Putamen (tissue), 1 donor: ENCODE measurements around the gene TMEM256.

Experiments
- DNase-seq: peaks from one replicate; pipeline ENCODE4 v3.0.0-alpha.2; 2016; ENCODE audit warnings: low spot score

The TMEM256 gene

DNA sequence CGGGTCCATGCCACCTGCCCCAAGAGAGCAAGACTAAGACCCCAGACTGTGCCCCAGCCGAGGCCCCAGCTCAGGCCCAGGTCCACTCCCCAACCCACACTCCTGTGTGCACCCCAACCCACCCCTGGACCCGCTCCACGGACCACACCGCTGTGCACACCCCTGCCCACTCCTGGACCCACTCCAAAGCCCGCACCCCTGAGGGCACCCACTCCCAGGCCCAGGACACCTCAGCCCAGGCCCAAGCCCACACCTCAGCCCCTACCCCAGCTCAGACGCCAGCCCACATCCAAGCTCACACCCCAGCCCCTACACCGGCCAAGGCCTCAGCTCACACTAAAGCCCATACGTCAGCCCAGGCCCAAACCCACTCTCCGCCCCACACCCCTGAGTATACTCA lies 25.8 kb upstream of the TMEM256 start:
- no peak for DNase-seq

GRCh38 chr17:7428557-7428956 lies 24.7 kb upstream of the TMEM256 start, which contains the start of gene SPEM3:
Gene SPEM3 (plus strand): TSS chr17:7428857. CDS start chr17:7428903, 46 bp downstream.
- DNase-seq, result no peak

DNA sequence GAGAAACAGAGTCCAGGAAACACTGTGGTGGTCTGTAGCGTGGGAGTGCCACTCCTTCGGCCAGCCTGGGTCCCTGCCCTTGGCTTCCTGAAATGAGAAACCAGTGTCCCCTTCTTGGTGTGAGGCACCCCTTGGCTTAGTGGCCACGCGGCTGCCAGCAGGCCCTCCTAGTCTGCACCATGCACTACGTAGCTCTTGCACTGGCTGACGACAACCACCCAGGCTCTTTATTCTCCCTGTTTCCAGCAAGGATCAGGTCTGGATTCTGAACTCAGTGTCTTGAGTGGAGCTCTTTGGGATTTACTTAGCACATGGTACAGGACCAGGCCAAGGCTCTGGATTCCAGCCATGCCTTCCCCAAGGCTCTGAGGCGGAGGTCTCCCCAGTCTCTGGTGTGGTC lies 23.7 kb upstream of the TMEM256 start:
- DNase-seq, result no peak

DNA sequence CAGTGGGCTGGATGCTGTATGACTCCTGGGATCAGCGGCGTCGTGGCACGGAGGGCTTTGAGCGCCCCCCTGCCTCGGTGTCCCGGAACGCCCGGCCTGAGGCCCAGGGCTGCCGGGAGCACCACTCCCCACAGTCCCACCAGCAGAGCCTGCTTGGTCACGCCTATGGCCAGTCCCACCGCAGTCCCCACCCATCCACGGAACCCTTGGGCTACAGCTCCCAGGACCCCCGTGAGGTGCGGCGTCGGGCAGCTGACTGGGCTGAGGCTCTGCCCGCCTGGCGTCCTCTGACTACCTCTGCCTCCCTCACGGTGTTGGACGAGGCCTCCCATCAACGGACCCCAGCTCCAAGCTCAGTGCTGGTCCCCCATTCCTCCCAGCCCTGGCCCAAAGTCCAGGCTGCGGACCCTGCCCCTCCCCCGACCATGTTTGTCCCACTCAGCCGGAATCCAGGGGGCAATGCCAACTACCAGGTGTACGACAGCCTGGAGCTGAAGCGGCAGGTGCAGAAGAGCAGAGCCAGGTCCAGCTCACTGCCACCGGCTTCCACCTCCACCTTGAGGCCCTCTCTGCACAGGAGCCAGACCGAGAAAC lies 23.1 kb upstream of the TMEM256 start:
- no peak for DNase-seq

DNA sequence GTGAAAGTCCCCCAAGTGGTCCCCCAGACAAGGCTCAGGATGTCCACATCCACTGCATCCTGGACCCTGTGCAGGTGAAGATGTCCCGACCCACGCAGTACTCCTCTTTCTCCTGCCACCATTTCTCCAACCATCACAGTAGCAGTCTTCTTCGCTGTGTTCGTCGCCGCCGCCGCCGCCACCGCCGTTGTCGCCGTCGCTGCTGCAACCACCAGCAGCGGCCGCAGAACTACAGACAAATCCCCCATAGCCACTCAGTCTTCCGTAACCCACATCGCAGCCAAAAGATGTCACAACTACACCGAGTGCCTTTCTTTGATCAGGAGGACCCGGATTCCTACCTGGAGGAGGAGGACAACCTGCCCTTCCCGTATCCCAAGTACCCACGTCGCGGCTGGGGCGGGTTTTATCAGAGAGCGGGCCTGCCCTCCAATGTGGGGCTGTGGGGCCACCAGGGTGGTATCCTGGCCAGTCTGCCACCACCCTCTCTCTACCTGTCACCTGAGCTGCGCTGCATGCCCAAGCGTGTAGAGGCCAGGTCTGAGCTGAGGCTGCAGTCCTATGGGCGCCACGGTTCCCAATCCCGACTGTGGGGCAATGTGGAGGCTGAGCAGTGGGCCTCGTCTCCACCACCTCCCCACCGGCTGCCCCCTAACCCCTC lies 22.4 kb upstream of the TMEM256 start:
- DNase-seq, result no peak

DNA sequence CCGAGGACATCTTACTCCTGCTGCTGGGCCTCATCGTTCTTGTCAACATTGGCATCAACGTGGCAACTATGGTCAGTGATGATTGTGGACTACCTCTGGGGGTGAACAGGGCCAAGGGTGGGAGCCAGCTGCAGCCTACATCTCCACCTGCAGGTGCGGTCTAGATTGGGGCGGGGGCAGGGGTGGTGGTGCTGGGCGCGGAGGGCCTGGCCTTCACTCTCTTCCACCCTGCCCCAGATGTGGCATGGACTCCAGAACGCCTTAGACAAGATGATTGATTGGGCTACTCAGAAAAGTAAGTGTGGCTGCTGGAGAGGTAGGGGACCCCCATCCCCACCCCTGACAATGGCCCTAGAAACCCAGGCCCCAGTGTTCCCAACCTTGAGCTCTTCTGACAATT lies 21.9 kb upstream of the TMEM256 start:
- no peak for DNase-seq

DNA sequence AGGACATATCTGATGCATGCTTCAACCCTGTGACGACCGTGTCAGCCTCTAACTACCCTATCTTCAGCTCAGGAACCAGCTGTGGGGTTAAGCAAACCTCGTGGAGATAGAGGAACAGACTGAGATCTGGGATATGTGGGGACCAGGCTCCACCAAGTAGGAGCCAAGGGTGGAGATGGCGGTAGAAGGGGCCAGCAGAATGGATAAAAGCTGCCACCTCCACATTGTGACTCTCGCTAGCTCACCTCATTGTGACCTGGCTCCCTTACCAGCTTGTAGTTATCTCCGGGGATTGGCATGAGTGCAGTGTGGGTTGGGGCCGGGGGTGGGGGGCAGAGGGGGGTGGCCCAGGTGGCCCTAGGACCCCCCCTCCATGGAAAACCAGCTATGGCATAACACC lies 21.4 kb upstream of the TMEM256 start, which contains the start of gene SPEM2:
Gene SPEM2 (plus strand): TSS at position 301 of the 400 bp plus-strand sequence. CDS start 73 bp downstream, at position 374.
- DNase-seq, result no peak

- no peak for DNase-seq
These were observed 19.8 kb upstream of the TMEM256 start for GRCh38 chr17:7423679-7424078.

DNA sequence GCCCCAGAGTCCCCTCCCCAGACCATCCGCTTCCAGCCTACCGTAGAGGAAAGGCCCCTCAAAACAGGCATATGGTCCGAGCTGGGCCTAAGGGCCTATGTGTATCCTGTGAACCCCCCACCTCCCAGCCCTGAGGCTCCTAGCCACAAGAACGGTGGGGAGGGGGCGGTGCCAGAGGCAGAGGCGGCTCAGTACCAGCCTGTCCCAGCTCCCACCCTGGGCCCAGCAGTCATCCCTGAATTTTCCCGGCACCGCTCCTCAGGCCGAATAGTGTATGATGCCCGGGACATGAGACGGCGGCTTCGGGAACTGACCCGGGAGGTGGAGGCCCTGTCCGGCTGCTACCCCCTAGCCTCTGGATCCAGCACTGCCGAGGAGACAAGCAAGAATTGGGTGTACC lies 17.3 kb upstream of the TMEM256 start:
- DNase-seq, result no peak

DNA sequence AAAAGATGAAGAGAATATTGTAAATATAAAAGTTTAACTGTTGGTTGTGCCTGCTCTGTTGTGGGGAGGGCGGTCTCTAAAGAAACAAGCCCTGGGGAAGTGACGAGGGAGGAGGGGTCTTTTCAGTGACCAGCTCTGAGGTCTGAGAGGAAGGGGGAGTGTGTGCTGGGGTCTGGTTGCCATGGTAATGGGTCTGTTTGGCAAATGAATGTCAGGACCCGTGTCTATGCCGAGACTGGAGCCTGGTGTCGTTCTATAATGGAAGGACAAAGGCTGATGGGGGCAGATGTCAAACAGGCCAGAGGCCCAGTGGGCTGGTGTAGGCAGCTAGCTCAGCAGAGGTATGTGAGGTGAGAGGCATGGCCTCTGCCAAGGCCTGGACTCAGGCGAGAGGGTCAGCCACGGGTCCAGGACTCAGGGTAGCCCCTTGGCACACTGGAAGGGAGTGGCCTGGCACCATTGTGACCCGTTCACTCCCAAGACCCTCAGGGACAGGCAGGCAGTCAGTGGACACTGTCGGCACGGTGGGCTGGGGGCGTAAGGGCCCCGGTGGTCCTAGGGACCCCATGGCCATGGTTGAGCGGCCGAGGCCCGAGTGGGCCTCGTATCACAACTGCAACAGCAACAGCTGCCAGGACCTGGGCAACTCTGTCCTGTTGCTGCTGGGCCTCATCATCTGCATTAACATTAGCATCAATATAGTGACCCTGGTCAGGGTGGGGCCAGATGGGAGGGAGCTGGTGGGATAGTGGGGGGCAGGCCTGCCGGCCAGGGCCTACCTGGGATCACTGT lies 16.1 kb upstream of the TMEM256 start, which contains the start of gene SPEM1:
Gene SPEM1 (plus strand): TSS at position 506 of the 792 bp plus-strand sequence. CDS start 61 bp downstream, at position 567.
- no peak for DNase-seq

DNA sequence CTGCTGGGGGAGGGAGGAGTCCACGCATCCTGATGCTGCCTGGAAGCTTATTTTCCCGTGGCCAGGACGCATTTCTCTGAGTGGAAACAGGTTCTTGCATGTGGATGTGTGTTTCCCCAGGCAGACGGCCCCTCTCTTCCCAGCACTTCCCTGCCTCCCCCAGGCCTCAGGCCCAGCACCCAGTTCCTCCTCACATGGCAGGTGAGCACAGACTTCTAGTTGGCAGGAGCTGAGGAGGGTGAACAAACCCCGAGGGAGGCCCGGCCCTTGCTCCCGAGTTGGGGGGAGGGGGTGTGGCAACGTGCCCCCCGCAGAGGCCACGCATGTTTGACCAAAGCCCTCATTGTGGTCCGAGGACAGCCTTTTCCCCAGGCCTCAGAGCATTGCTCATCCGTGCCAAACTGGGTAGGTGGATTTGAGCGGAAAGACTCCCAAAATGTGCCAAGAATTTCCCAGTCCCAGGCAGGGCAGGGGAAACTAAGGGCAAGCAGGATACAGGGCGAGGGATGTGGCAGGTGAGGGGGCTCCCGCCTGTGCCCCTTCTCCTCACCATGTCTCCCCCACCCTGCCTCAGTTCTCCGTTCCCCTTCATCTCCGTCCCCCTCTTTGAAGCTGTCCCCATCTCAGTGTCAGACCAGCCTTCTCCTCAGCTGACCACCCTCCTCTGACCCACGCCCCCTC lies 14.7 kb upstream of the TMEM256 start:
- no peak for DNase-seq

- DNase-seq, result no peak
These were observed 13.3 kb upstream of the TMEM256 start for GRCh38 chr17:7417056-7417655.

DNA sequence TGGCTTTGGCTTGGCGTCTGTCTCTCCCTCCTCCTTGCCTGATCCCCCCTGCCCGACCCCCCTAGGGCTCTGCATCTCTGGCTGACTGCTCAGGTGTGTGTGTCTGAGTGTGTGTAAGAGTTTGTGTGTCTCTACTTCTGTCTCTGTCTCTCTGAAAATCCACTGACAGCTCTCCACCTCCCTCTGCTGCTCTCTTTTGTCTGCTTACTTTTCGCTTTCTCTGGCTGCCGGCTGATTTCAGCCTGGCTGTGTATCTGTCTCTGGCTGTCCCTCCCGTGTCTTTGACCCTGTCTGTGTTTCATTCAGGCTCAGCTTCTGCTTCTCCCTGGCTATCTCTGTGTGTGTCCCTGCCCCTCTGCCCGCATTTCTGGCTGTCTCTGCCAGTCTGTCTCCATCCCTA lies 12.4 kb upstream of the TMEM256 start:
- DNase-seq, result no peak

- DNase-seq, result no peak
These were observed 11.9 kb upstream of the TMEM256 start for GRCh38 chr17:7415784-7416183.

DNA sequence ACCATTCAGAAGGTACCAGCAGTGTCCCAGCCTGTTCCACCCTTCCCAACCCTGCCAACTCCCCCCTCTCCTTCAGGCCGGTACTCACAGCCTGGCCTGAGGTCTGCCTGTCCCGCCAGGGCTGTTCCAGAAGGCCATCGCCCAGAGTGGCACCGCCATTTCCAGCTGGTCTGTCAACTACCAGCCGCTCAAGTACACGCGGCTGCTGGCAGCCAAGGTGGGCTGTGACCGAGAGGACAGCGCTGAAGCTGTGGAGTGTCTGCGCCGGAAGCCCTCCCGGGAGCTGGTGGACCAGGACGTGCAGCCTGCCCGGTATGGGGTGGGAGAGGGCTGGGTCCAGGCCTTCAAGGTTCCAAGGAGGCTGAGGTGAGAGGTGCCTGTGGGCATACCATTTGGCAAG lies 10.9 kb upstream of the TMEM256 start:
- DNase-seq, result no peak

DNA sequence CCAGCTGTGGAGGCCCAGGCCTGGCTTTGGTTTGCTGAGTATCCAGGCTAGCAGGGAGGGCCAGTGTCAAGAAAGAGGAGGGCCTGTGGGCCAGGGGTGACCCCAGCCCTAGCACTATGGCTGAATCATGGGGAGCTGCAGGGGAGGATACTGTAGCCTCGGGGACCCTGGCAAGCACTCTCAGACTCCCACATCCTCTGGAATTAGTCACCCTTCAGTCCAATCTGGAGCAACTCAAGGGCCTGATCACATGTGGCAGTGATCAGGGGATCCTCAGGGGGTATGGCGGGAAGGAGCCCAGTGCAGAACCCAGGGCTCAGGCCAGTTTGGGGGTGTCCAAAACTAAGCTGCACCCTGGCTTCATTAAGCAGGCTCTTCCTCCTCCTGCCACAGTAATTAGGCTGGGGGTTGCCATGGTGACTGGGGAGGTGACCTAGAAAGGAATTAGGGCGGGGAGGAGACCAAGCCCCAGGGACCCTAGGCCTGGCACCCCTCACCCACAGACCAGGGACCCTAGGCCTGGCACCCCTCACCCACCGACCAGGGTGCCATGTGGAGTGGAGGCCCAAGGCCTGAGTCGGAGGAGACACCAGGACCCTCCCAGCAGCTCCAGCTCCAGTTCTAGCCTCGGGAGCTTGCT lies 9.6 kb upstream of the TMEM256 start:
- no peak for DNase-seq

DNA sequence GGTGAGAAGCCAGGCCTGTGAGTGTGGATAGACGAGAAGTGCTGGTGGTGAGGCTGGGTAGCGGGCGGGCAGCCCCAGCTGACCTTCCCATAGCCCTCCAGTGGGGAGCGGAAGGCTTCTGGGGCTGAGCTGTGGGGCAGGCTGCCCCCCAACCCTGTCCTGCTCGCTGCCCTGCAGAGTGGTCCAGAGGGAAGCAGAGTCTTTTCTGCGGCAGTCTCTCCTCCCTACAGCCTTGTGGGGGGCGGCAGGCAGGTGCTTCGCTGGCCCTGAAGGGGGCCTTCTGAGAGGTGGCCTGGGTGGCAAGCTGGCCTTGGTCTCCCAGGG lies 7.5 kb upstream of the TMEM256 start:
- no peak for DNase-seq

GRCh38 chr17:7410634-7411426 lies 6.9 kb upstream of the TMEM256 start:
- DNase-seq, result no peak

DNA sequence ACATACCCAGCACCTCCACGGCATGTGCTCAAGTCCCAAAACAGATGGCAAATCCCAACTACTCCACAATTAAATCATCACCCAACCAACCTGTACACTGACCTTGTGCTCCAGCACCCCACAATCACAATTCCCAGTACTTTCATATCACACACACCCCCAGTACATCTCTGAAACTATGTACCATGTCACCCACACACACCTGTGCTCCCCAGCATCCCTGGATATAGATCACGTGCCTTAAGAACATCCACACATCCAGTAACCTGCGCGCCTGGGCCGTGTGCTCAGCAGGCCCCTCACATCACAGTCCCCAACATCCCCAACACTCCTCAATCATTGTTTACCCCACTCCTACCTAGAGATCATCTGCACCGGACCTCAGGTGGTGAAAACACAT lies 5.8 kb upstream of the TMEM256 start:
- DNase-seq, result no peak

GRCh38 chr17:7408863-7409262 lies 5.0 kb upstream of the TMEM256 start:
- no peak for DNase-seq

GRCh38 chr17:7408252-7408727 lies 4.4 kb upstream of the TMEM256 start:
- no peak for DNase-seq
